Fibroblast of skin of right quadriceps (primary cell): ENCODE data around the gene FBXW8.
A peak's percentile ranks its signal among the peaks of the same experiment; 100 is the strongest.

Experiments
- DNase-seq: peaks from one replicate; pipeline ENCODE4 v3.0.0-alpha.2; 2013

The FBXW8 gene

DNA sequence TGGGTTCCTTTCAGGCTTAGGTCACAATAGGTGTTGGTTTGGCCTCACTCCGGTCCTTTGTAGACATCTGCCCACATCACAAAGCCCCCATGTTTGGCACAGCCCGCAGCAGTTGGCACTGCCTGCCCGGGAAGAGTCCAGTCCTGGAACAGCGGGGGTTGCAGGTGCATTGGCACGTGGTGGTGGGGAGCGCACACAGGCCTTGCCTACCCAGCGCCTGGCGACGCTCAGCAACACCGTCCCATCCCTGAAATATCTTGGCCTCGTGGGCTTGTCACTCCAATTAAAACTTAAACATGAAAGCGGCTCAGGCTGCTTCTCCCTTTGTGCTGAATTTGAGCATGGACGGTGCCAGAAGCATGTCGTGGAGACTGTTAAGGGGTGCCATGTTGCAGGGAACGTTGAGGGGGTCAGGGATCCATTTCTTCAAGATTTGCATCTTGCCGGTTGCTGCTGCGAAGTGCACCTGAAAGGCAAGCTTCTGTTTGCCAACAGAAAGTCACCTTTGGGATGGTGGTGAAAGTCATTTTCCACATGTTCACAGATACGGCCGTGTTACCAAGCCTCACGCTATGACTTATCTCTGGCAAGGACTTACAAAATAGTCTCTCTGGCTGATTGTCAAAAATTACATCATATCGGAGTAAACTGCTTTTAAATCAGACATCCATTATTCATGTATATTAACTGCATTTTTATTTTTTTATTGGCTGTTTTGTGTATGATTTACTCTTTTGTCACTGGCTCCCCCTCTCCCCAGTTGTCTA, 91.5 kb downstream of the FBXW8 start:
- DNase-seq, result peak; percentile 8

DNA sequence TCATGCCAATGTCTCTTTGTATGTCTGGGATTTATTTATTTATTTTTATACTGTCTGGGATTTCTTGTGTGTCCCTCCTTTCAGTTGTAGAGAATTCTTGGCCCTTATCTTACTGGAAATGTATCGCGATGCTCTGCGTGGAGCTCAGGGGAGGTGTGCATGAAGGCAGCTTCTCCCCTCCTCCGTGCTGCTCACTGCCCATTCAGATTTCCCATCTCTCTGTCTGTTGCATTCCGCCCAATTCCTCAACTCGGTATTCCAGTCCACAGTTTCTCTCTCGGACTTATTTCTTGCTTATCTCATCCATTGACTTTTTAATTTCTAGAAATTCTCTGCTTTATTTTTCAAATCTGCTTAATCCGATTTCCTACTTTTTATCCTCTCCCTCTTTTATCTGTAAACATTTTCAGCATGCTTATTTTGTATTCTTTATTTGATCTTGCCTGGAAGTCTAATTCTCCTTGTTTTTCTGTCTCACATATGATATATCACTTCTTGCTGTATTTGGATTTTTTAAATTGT, 93.2 kb downstream of the FBXW8 start:
- no peak for DNase-seq

DNA sequence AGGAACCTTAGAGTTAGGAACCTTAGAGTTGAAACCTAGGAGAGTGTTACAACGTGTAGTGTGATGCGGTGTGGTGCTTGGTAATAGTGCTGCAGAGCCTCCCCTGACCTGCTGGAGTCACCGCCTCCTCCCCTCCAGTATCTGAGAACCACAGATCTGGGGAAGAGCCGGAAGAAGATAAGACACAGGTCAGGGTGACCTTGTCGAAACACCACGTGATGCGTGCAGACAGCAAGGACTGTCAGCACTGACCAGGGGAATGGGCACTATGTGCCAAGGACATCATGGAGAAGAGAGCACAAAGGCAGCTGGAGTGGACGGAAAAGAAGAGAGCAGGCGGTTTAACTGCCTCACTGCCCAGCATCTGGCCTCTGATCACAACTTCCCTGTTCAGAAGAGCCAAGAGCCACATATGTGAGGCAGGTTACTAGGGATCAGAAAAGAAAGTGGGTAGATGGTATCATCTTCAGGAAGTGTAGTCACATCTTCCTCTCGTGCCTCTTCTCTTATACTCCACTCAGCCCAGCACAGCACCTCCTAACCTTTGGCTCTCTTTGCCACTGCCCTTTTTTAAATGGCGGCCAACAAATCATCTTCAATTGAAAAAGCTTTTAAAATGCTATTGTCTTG, 94.8 kb downstream of the FBXW8 start:
- no peak for DNase-seq

DNA sequence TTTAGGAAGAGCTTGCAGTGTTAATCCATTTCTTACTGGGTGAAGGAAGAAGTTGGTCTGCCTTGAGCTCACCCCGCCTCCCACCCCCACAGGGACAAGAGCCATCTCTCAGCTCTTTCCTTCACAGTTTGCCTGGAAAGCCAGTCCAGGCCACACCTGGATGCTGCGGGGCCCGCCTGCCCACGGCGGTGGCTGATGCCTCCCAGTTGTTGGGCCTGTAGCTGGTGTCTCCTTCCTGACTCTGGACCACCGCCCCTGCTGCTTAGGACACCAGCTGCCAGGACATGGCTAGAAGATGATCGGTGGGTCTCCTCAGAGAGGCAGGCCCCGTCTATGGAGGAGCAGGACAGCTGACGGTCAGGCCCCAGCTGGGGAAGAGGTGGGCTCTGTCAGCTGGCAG, 95.6 kb downstream of the FBXW8 start:
- DNase-seq, result no peak

DNA sequence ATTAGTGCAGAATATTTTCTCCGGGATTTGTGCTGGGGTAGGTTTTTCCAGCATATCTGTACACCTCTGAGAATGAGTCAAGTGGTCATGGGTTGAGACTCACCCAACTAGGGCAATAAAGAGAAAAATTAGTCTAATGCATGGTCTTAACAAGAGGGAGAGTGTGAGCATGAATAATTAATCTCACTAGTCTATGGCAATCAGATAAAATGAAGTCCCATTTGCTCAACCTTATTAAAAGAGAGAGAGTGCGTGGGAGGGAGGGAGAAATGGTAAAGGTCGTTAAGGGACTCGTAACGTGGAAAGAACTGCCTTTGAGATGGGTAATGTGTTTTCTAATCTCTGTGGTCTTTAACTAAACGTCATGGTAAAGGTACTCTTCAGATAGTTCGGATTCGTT, 96.8 kb downstream of the FBXW8 start:
- no peak for DNase-seq

DNA sequence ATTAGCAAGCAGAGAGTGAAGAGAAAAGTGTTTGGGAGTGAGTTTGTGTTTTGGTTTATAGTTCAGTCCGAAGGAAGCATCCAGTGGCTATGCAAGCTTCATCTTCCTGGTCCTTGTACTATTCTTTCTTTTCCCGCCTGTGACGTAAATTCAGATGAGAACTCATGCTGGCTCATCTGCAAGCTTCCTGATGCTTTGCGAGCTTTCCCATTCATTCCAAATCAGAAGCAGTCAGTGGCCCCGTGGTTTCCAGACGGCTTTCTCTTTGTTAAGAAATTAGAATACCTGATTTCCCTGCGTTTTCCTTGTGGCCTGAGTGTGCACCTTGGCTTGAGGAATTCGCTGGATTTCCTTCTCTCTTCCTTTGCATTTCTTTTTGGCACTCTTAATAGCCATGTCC, 99.0 kb downstream of the FBXW8 start:
- DNase-seq, result no peak

DNA sequence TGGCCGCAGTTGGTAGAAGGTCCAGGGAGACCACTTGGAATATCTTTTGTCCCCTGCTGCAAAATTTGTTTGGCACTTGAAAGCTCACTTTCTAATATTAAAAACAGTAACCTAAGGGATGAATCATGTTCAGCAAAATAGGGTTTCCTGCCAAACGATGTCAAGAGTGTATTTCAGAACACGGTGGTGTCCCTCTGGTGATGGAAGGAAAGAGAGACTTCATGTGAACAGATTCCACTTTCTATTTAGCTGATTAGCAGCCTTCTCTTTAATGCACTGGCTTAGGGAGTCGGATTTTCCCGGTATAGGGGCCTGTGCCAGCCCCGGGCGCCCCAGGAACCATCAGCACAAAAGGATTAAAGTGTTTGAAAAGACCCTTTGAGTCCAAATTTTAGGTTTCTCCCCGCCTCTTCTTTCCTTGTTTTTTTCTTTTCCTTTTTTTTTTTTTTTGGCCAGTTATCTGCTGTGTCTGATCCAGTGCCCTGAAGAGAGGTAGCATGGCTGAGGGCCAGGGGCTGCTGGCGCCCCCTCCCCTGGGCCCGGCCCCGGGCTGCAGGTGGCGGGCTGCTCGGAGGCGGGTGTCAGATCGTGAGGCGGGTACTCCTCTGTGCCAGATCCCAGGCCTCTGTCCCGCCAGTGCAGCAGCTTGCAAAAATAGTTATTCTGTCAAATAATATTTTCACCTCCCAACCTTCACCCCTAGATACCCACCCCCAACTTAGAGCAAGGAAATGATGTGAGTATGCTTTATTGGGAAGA, 100.1 kb downstream of the FBXW8 start:
- DNase-seq, result no peak

DNA sequence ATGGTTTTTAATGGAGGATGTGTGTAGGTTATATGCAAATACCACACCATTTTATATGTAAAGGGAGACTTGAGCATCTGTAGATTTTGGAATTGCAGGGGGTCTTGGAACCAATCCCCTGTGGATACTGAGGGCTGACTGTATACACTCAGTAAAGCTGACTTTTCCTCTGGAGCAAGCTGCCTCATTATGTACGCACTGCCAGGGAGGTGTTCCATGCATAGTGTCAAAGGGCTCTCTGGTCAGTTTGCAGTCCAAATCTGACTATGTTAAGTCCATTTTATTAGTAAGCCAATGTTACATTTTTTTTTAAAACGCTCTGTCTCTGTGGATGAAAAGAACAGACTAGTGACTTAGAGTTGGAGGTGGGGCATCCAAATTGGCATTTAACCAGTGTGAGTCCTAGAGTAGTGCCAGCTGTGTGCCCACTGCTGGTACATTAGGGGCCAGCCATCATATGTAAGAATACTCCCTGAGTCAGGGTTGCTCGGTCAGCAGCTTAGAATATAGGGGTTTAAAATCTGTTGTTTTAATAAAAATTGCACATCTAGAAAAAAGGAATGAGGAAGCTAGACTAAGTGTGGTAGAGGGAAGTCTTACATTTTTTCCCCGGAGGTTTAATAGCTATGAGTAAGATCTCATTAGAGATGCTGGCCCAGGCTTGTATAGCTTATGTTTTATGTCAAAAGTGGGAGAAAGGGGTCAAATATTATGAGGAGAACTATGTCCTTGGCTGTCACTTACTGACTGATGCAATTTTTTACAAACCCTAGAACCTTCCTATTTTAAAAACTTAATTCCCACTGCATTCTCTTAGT, 101.4 kb downstream of the FBXW8 start:
- DNase-seq, result peak; percentile 64

DNA sequence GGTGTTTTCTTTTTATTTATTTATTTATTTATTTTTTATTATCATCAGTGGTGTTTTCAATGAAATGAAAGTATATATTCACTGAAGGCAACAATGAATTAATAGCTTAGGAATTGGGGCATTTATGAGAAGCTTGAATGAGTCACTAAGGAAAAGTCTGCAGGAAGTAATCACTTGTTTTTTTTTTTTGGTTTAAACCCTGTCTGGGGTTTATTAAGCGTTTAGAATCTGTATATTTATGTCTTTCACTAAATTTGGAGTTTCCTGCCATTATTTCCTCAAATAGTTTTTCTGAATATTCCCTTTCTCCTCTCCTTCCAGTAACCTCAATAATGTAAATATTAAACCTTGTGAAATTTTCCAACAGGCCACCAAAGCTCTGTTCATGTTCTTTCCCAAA, 103.0 kb downstream of the FBXW8 start:
- DNase-seq, result peak; percentile 13

DNA sequence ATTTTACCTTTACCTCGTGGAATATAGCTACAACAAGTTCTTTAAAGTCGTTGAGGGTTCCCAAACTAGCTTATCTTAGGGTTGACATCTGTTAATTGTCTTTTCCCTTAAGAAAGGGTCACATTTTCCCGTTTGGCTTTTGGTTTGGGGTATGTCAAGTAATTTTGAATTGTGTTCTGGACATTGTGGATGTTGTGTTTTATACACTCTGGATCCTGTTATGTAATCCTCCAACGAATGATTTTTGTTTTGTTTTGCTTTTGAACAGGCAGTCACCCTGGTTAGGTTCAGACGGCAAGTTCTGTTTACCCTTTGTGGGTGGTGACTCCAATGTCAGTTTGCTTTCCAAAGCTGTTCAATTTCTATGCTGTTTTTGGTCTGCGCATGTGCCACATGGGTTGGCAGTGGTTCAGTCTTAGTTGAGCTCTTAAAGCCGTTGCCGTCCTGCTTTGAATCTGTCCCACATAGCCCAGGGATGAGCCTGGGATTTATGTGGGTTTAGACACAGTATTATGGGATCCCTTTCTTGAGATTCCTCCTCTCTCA, 103.7 kb downstream of the FBXW8 start:
- no peak for DNase-seq

DNA sequence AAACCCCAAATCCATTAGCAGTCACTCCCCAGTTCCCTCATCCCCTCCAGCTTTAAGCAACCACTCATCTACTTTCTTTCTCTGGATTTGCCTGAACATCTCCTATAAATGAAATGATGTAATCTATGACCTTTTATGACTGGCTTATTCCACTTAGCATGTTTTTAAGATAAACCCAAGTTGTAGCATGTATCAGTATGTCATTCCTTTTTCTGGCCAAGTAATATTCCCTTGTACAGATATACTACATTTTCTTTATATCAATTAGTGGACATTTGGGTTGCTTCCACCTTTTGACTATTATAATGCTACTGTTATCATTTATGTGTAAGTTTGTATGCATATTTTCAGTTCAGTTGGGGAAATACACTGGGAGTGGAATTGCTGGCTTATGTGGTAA, 105.1 kb downstream of the FBXW8 start:
- no peak for DNase-seq

DNA sequence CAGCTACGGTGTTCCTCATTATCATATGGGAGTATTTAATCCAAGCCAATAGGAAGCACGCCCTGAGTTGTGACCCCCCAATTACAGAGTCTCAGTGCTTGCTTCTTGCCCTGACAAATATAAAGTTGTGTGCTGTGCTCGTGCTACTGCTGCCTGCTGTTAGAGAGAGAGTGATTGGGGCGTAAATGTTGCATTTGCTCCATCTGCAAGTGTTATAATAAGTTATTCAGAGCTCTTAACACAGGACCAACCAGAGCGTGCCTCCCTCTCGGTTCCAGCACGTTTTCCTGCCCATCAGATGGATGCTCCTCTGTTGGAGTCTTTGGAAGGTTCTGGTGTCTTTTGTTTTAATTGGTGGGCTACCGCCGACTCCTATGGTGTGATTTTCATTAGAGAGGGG, 107.1 kb downstream of the FBXW8 start:
- DNase-seq, result no peak

DNA sequence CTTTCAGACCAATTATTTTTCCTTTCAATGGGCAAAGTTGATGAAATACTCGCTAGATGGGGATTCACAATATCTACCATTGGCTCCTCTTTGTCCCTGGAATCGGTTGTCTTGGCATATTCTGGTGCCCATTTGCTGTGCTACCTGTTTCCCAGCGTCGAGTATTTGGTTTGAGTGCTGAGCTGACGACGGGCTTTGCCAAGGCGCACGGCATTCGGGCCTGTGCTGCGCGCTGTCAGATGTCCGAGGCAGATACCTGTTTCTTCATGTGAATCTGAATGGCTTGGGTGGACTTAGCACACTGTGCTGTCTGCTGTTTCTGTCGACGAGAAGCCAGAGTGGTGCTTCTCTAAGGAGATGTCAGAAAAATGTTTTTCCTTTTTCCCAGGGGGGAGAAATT, 107.5 kb downstream of the FBXW8 start:
- DNase-seq, result no peak

DNA sequence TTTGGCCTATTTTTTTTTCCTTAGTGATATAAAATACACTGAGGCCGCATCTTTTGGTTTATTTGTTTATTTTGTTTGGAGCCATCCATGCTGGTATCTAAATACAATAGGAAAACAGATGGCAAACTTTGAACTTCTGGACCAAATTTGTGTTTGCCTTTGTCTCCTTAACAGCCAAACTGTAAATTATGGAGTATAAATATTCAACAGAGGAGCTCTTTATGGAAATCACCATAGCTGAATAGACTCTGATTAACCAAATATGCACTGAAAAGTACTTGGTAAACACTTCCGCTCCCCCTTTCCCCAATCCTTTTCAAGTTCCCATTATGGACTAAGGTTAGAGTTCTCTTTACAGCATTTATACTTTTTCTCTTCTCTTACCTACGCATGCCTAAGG, 107.9 kb downstream of the FBXW8 start:
- DNase-seq, result no peak

DNA sequence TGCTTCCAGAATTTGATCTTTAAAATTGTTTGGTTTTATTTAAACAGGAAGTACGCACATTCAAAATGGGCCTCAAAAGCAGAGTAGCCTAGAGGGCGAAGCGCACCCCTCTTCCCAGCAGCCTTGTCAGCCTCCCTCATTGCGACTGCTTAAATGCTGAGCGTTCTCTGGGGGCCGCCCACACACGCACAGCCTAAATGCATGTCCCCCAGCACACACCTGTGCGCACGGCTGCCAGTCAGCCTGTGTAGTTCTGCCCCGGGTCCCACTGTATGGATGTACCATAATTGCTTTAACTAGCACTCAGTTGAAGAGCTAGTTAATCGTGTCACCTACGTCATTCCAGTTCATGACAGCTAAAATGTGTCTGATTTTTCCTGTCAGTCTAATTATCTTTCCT, 109.1 kb downstream of the FBXW8 start:
- DNase-seq, result no peak

DNA sequence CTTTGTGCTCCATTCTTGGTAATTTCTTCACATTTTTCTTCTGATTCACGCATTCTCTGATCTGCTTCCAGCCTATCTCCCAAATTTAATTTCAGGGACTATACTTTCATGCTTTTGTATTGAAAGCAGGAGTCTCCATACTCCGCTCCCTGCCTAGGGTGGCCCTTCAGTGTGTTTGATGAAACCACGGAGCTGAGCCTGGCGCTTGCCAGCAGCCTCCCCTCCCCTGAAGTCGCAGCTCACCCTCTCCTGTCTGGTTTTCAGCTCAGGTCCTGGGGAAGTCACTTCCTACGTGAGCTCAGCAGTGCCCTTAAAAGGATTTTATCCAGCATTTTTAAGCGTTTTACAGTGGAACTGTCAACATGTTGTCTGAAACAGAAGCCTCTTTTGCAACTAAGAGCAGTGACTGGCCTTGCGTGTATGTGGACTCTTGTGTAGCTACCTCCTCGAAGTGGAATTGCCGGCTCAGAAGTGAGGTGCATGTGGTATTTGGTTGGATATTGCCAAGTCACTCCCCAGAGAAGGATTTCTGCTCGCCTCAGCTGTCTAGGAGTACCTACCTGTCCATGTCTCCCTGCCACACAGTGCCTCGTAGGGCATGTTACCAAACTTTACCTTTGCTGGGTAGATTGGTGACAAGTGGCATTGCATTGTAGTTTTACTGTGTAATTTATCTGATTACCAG, 109.9 kb downstream of the FBXW8 start:
- no peak for DNase-seq

DNA sequence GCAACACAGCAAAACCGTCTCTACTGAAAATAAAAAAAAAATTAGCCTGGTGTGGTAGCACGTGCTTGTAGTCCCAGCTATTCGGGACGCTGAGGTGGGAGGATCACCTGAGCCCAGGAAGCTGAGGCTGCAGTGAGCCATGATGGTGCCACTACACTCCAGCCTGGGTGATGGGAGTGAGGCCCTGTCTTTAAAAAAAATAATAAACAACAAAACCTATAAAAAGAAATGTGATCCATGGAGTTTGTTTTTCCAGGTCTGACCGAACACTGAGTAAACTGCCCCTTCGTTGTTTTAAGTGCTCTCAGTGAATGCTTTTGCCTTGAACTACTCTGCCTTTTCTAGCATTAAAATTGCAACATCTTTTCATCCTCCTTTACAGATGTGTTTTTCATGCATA, 111.7 kb downstream of the FBXW8 start:
- no peak for DNase-seq

DNA sequence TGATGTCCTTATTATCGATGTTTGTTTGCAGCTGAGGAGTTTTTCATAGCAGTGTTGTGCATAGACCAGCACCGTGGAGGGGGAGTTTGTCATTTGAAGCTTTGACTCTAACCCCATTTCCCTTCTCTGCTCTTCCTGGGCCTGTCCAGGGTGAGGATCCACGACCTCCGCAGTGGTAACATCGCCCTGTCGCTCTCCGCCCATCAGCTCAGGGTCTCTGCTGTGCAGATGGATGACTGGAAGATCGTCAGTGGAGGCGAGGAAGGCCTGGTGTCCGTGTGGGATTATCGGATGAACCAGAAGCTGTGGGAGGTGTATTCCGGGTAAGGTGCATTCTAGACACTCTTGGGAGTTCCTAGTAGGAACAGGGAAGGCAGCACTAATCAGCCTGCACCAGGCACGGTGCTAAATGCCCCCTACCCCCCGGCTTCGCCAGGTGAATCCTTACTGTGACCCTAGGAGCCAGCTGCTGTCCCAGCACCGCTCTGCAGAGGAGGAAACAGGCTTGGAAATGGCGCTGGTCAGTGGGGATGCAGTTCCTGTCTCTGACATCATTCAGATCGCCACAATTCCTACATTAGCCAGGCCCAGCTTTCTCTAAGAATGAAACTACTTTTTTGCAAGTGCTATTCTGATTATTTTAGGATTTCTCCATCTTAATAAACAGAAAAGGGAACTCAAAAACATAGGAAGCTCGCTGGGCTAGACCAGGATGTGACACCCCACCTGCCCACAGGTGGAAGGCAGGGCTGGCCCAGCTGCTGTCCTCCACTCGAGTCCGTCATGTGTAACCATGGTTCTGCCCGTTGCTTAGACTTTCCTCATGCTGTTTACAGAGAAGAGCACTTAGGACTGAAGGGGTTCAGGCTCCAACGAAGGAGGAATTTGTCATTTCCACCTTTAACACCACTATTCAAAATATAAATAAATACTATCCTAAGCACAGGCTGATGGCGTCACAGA, 113.5 kb downstream of the FBXW8 start:
- no peak for DNase-seq

DNA sequence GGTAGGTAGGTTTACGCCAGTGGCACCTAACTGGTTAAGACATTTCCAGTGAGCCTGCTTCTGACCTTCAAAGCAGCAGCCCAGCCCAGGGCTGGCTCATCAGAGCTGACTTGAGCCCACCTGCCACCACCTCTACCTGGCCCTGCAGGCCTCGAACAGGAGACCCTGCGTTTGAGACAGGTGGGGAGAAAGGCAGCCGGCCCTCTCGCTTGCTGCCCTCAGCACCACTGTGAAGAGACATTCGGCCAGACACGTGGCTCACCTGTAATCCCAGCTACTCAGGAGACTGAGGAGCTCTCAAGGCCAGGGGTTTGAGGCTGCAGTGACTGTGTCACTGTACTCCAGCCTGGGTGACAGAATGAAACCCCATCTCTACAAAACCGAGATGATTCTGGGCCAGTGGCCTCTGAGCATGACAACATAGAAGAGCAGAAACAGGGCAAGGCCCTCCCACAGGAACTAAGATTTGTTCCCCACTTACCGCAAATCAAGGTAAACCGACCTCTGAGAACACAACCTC, 114.3 kb downstream of the FBXW8 start:
- no peak for DNase-seq

DNA sequence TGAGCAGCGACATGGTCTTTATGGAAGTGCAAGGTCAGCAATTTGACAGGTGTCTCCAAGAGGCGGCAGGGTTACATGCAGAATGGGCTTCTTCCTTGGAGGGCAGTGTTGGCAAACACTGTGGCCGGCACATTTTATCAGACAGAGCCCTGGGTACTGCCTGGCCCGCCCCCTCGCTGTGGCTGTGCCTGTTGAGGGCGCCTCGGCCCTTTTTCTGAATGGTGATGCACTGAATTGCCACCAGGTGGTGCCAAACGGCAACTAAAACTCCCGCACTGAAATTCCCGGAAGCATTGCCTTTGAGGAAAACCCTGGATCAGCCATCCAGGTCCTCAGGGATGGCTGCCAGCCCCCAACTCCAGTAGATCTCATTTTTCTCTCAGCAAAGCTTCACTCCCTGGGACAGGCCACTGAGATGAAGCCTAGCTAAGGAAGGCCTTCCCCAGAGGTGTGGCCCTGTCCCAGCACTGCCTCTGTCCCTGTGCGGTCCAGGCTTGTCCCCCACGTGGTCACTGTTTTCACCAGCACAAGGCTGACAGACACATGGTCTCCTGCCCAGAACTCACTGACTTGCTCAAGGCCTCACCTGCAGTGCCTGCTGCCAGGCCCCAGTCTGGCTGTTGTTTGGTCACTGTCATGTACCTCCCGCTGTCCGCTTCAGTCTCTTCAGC, 114.9 kb downstream of the FBXW8 start:
- DNase-seq, result peak; percentile 62
